CD8-positive, alpha-beta memory T cell (primary cell): Measurements from ENCODE around the gene RABGEF1. TPM values are rescaled to one million over a fixed set of nuclear protein-coding genes. Genes with fewer than 3 reads are reported as not detected.
"Not testable (repeated sequence)": the region's sequence is repeated elsewhere in the genome, so short reads cannot be mapped to it uniquely, and the experiment has no call there.

ENCODE experiments used
- CTCF ChIA-PET: fragments of 350-600 bp; sonication (Branson Sonifier 250); formaldehyde crosslinking; loops from one replicate; lab custom pipeline; 2021; ENCODE audit warnings: antibody characterized with exemption; lab: Charles Lee
- POLR2A ChIA-PET: fragments of 350-600 bp; sonication (Branson Sonifier 250); formaldehyde crosslinking; loops from one replicate; lab custom pipeline; 2021; ENCODE audit warnings: antibody characterized with exemption; lab: Charles Lee
- DNase-seq, 5 donors: peaks; one replicate each; pipeline versions ENCODE4 v3.0.0 to v3.0.0-alpha.2; 2020 to 2022; ENCODE audit warnings: mixed read lengths in 1 of 5
- H3K27ac ChIP-seq: one replicate; pipeline ENCODE4 v1.7.0; 2013; ENCODE audit warnings: low read depth, mild to moderate bottlenecking, low read length, moderate library complexity
- H3K27me3 ChIP-seq: 2 replicates; pipeline ENCODE4 v1.7.0; 2013; ENCODE audit warnings: low read length, mild to moderate bottlenecking; ENCODE audit not compliant: insufficient read depth, poor library complexity, severe bottlenecking
- H3K36me3 ChIP-seq: 2 replicates; pipeline ENCODE4 v1.7.0; 2013; ENCODE audit warnings: mild to moderate bottlenecking, low read length, moderate library complexity; ENCODE audit not compliant: insufficient read depth
- H3K4me1 ChIP-seq: 2 replicates; pipeline ENCODE4 v1.7.0; 2013; ENCODE audit warnings: mild to moderate bottlenecking, low read length, moderate library complexity; ENCODE audit not compliant: insufficient read depth
- H3K4me3 ChIP-seq: 2 replicates; pipeline ENCODE4 v1.7.0; 2013; ENCODE audit warnings: mild to moderate bottlenecking, low read length
- H3K9me3 ChIP-seq: 2 replicates; pipeline ENCODE4 v1.7.0; 2013; ENCODE audit warnings: mild to moderate bottlenecking, low read length
- H3K27ac Mint-ChIP-seq, 8 donors: one replicate each; pipeline ENCODE4 v1.8.0; 2020 to 2021; ENCODE audit warnings: mixed read lengths in 8 of 8, mild to moderate bottlenecking in 6 of 8, inconsistent platforms in 3 of 8, moderate library complexity in 3 of 8
- H3K27me3 Mint-ChIP-seq, 2 donors: one replicate each; pipeline ENCODE4 v1.8.0; 2020 to 2021; ENCODE audit warnings: mixed read lengths in 2 of 2, mild to moderate bottlenecking in 1 of 2, moderate library complexity in 1 of 2
- H3K36me3 Mint-ChIP-seq, 3 donors: one replicate each; pipeline ENCODE4 v1.8.0; 2020 to 2021; ENCODE audit warnings: mixed read lengths in 3 of 3, inconsistent platforms in 1 of 3, mild to moderate bottlenecking in 1 of 3
- H3K4me1 Mint-ChIP-seq, 3 donors: one replicate each; pipeline ENCODE4 v1.8.0; 2020 to 2021; ENCODE audit warnings: mixed read lengths in 3 of 3, inconsistent platforms in 1 of 3, mild to moderate bottlenecking in 1 of 3
- H3K4me3 Mint-ChIP-seq, 7 donors: one replicate each; pipeline ENCODE4 v1.8.0; 2020 to 2021; ENCODE audit warnings: mixed read lengths in 7 of 7, mild to moderate bottlenecking in 6 of 7, moderate library complexity in 4 of 7, inconsistent platforms in 2 of 7
- H3K9me3 Mint-ChIP-seq, 5 donors: one replicate each; pipeline ENCODE4 v1.8.0; 2020 to 2022; ENCODE audit warnings: mixed read lengths in 5 of 5, mild to moderate bottlenecking in 3 of 5, moderate library complexity in 2 of 5, inconsistent platforms in 1 of 5
- polyA plus RNA-seq: library from polyadenylated mRNA; unstranded; fragments of 300-500 nt; fragmentation: Illumina TruSeq; gene quantifications from one replicate; pipeline ENCODE4 v1.2.3, GENCODE V29; 2021
- total RNA-seq, 2 experiments: library from RNA; stranded (reverse); gene quantifications; one replicate each; pipeline ENCODE4 v1.2.3, GENCODE V29; 2021

Gene RABGEF1
- total and polyA plus RNA-seq, 3 experiments from 2014 or later = 24.4 to 26.3 (median 25.7) TPM

GRCh38 chr7:66790196-66790595 lies 49.7 kb downstream of the RABGEF1 start:
- H3K4me1 Mint-ChIP-seq = no peaks in the 10 kb centered on the region
- ChIA-PET CTCF (no interaction called here), POLR2A (no interaction called here)
- H3K9me3 ChIP-seq = no peaks in the 10 kb centered on the region
- no peak overlapping the region for H3K27ac ChIP-seq
- H3K4me1 ChIP-seq = no peaks in the 10 kb centered on the region
- DNase-seq = no peak
- no peaks in the 10 kb centered on the region for H3K27me3 ChIP-seq
- peak overlapping the region in 1 of 8 donors; percentile 12 for H3K27ac Mint-ChIP-seq
- no peaks in the 10 kb centered on the region for H3K27me3 Mint-ChIP-seq
- H3K9me3 Mint-ChIP-seq = no peaks in the 10 kb centered on the region
- H3K36me3 Mint-ChIP-seq = peaks cover 0 to 75% (median 16%) of the 10 kb centered on the region in 3 donors
- no peak overlapping the region for H3K4me3 ChIP-seq
- H3K36me3 ChIP-seq = peaks cover 8% of the 10 kb centered on the region
- H3K4me3 Mint-ChIP-seq = no peak overlapping the region

- no peak overlapping the region for H3K27ac Mint-ChIP-seq
- CTCF ChIA-PET = no interaction called here
- no peak overlapping the region for H3K4me3 Mint-ChIP-seq
These were observed 50.2 kb downstream of the RABGEF1 start for GRCh38 chr7:66790725-66791124.

GRCh38 chr7:66800591-66800990 lies 60.1 kb downstream of the RABGEF1 start:
- Mint-ChIP-seq H3K27ac (peak overlapping the region in 2 of 8 donors; percentile 1 to 54), H3K27me3 (no peaks in the 10 kb centered on the region)
- no peaks in the 10 kb centered on the region for H3K27me3 ChIP-seq

More at GRCh38 chr7:66790725-66791124, 50.2 kb downstream of the RABGEF1 start:
- Histone ChIP-seq H3K9me3 (no peaks in the 10 kb centered on the region), H3K4me1 (no peaks in the 10 kb centered on the region), H3K27me3 (no peaks in the 10 kb centered on the region), H3K27ac (no peak overlapping the region), H3K4me3 (no peak overlapping the region), H3K36me3 (peaks cover 13% of the 10 kb centered on the region)
- DNase-seq = no peak
- no peaks in the 10 kb centered on the region for H3K4me1 Mint-ChIP-seq
- H3K27me3 Mint-ChIP-seq = no peaks in the 10 kb centered on the region
- peaks cover 0 to 76% (median 18%) of the 10 kb centered on the region in 3 donors for H3K36me3 Mint-ChIP-seq
- H3K9me3 Mint-ChIP-seq = no peaks in the 10 kb centered on the region
- POLR2A ChIA-PET = no interaction called here

GRCh38 chr7:66804001-66804400 lies 63.5 kb downstream of the RABGEF1 start:
- H3K9me3 ChIP-seq = no peaks in the 10 kb centered on the region
- ChIA-PET POLR2A (no interaction called here), CTCF (interaction anchor here (0.7 kb wide), 1 partner anchor 22 kb away, joined by 3 read pairs; no protein-coding TSS in a partner anchor)
- no peaks in the 10 kb centered on the region for H3K27me3 ChIP-seq
- Mint-ChIP-seq H3K36me3 (peaks cover 9 to 96% (median 44%) of the 10 kb centered on the region in 3 donors), H3K27me3 (no peaks in the 10 kb centered on the region), H3K9me3 (no peaks in the 10 kb centered on the region), H3K27ac (no peak overlapping the region), H3K4me1 (no peaks in the 10 kb centered on the region), H3K4me3 (no peak overlapping the region)
- H3K4me1 ChIP-seq = no peaks in the 10 kb centered on the region
- no peak overlapping the region for H3K4me3 ChIP-seq
- H3K36me3 ChIP-seq = peaks cover 24% of the 10 kb centered on the region
- DNase-seq = no peak
- H3K27ac ChIP-seq = no peak overlapping the region

More at GRCh38 chr7:66800591-66800990, 60.1 kb downstream of the RABGEF1 start:
- Mint-ChIP-seq H3K4me1 (no peaks in the 10 kb centered on the region), H3K36me3 (peaks cover 5 to 92% (median 39%) of the 10 kb centered on the region in 3 donors), H3K9me3 (no peaks in the 10 kb centered on the region), H3K4me3 (no peak overlapping the region)
- Histone ChIP-seq H3K4me1 (no peaks in the 10 kb centered on the region), H3K27ac (no peak overlapping the region), H3K4me3 (no peak overlapping the region), H3K9me3 (no peaks in the 10 kb centered on the region), H3K36me3 (peaks cover 36% of the 10 kb centered on the region)
- POLR2A ChIA-PET = no interaction called here
- CTCF ChIA-PET = no interaction called here
- no peak for DNase-seq

GRCh38 chr7:66807736-66808135 lies 67.2 kb downstream of the RABGEF1 start:
- no peaks in the 10 kb centered on the region for H3K4me1 ChIP-seq
- Mint-ChIP-seq H3K27me3 (no peaks in the 10 kb centered on the region), H3K4me1 (no peaks in the 10 kb centered on the region), H3K4me3 (no peak overlapping the region), H3K9me3 (no peaks in the 10 kb centered on the region), H3K27ac (peak overlapping the region in 2 of 8 donors; percentile 13 to 19), H3K36me3 (peaks cover 6 to 91% (median 26%) of the 10 kb centered on the region in 3 donors)
- H3K9me3 ChIP-seq = no peaks in the 10 kb centered on the region
- DNase-seq = no peak
- H3K4me3 ChIP-seq = no peak overlapping the region
- ChIA-PET POLR2A (no interaction called here), CTCF (no interaction called here)
- H3K27me3 ChIP-seq = no peaks in the 10 kb centered on the region
- H3K36me3 ChIP-seq = peaks cover 6% of the 10 kb centered on the region
- no peak overlapping the region for H3K27ac ChIP-seq

- Mint-ChIP-seq H3K9me3 (no peaks in the 10 kb centered on the region), H3K27me3 (no peaks in the 10 kb centered on the region), H3K36me3 (peaks cover 4 to 70% (median 16%) of the 10 kb centered on the region in 3 donors), H3K4me1 (no peaks in the 10 kb centered on the region), H3K27ac (peak overlapping the region in 2 of 8 donors; percentile 8 to 14), H3K4me3 (no peak overlapping the region)
- Histone ChIP-seq H3K27ac (no peak overlapping the region), H3K4me1 (no peaks in the 10 kb centered on the region), H3K4me3 (no peak overlapping the region), H3K9me3 (no peaks in the 10 kb centered on the region), H3K36me3 (peaks cover 6% of the 10 kb centered on the region), H3K27me3 (no peaks in the 10 kb centered on the region)
- ChIA-PET CTCF (no interaction called here), POLR2A (no interaction called here)
- DNase-seq = no peak
These were observed 70.2 kb downstream of the RABGEF1 start for GRCh38 chr7:66810716-66811115.

GRCh38 chr7:66815186-66815875 lies 74.8 kb downstream of the RABGEF1 start:
- H3K27ac ChIP-seq, H3K36me3 ChIP-seq, H3K27ac Mint-ChIP-seq, H3K4me3 Mint-ChIP-seq, H3K4me3 ChIP-seq, H3K4me1 ChIP-seq, H3K9me3 ChIP-seq, H3K27me3 ChIP-seq, H3K27me3 Mint-ChIP-seq, POLR2A ChIA-PET, H3K4me1 Mint-ChIP-seq, H3K9me3 Mint-ChIP-seq, DNase-seq, CTCF ChIA-PET: not testable (repeated sequence)
- H3K36me3 Mint-ChIP-seq = peaks cover 0 to 27% (median 2%) of the 10 kb centered on the region in 3 donors

GRCh38 chr7:66815951-66816350 lies 75.4 kb downstream of the RABGEF1 start:
- H3K27ac ChIP-seq = no peak overlapping the region
- ChIA-PET POLR2A (no interaction called here), CTCF (no interaction called here)
- Mint-ChIP-seq H3K4me1 (no peaks in the 10 kb centered on the region), H3K27me3 (no peaks in the 10 kb centered on the region), H3K4me3 (no peak overlapping the region), H3K27ac (no peak overlapping the region), H3K36me3 (peaks cover 0 to 21% (median 2%) of the 10 kb centered on the region in 3 donors), H3K9me3 (no peaks in the 10 kb centered on the region)
- no peaks in the 10 kb centered on the region for H3K27me3 ChIP-seq
- DNase-seq = no peak
- H3K9me3 ChIP-seq = no peaks in the 10 kb centered on the region
- no peaks in the 10 kb centered on the region for H3K4me1 ChIP-seq
- no peak overlapping the region for H3K4me3 ChIP-seq
- H3K36me3 ChIP-seq = no peaks in the 10 kb centered on the region
